HG02678 (cell line): ENCODE data around the gene CLUH.
"Not testable (repeated sequence)": the region's sequence is repeated elsewhere in the genome, so short reads cannot be mapped to it uniquely, and the experiment has no call there.

Experiments
- ATAC-seq: cut with Tn5 transposase; IDR thresholded peaks from one replicate; pipeline ENCODE4 v1.9.1; 2021; ENCODE audit warnings: mild to moderate bottlenecking, moderate library complexity; ENCODE audit not compliant: unreplicated experiment

The CLUH gene

DNA sequence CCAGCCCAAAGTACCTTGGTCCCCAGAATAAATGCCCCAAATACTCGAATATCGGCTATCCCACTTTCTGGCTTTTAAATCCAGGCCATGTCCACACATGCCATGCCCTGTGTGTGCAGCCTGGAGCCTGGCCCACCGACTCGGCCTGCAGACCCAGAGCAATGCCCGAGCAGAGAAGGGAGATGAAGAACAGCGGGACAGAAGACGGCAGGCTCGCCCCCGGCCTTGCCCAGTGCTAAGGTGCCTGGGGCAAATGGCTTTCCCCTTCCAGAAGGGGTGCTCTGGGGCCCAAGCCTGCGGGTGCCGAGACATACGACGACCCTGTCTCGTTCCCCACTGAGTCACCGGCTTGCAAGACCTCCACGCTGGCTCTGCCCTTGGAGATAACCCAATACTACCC lies 8.0 kb downstream of the CLUH start:
- ATAC-seq: no peak

DNA sequence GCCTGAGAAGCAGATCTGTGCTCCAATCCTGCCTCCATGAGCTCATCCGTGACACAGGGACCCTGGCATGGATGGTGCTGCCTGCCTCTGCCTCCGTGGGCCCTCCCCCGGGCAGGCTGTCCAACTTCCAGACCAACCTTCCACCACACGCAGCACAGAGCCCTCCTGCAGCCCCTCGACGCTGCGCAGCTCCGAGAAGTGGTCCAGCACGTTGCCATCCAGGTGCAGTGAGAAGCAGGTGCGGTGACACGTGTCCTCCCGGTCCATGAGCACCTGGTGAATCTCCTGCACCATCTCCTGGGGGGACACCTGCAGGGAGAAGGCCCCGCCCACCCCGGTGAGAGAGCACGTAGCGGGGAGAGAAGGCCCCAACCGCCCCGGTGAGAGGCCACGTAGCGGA lies 8.4 kb downstream of the CLUH start:
- no peak for ATAC-seq

DNA sequence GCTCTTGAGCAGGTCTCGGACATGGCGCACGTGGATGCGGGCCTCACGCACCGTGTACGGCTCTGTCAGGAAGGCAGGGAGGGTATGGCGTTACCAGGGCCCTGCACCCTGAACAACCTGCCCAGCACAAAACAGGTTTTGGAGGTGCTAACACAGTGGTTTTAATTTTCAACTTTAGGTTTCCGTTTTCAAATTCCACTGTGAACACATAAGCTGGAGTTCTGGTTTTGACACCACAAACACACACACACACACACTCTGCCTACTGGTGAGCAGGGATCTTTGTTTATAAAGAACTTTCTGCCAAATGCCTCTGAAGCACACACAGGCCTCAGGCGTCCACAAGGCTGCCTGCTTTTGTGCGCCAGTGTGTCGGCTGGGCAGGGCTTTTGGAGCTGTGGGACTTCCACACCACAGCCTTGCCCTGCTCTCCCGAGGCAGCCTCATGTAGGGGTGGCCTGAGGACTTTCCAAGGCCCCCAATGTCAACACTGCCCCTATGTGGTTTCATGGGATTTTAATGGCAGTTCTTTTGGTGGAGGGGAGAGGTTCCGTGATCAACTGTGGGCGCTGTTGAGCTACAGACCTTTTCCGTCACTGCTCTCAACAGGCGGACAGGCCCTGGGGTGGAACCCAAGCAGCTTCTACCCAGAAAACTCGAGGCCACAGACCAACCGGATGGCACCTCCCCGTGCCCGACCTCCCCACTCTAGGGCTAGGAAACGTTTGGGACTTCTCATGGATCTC lies 9.4 kb downstream of the CLUH start:
- no peak for ATAC-seq

- no peak for ATAC-seq
Observed at GRCh38 chr17:2701161-2701995, 10.2 kb downstream of the CLUH start.

DNA sequence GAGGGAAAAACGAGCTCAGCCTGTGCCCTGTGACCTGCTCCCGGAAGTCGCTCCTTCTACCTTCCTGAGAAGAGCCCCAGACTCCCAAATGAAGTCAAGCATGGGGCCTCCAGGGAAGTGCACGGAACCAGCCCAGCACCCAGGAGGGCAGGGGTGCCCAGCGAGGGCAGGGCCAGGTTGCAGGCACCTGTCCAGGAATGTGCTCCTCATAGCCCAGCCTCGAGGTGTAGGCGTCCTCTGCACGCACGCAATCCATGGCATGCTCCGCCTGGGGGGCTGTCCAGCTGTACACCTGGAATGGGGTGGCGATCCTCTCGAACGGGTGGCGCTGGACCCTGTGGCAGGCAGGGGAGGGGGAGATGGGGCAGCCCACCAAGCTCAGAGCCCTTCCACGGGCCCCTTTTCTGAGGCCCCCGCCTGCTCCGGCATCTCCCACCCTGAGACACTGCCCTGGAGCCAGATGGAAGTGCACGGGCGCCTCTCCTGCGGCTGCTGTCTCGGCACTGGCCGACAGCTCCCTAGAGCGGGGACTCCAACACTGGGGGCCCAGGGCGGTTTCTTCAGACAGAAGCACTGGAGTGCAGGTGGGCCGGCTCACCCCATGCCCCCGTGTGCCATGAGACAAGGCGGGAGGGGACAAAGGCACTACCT lies 10.9 kb downstream of the CLUH start:
- no peak for ATAC-seq

DNA sequence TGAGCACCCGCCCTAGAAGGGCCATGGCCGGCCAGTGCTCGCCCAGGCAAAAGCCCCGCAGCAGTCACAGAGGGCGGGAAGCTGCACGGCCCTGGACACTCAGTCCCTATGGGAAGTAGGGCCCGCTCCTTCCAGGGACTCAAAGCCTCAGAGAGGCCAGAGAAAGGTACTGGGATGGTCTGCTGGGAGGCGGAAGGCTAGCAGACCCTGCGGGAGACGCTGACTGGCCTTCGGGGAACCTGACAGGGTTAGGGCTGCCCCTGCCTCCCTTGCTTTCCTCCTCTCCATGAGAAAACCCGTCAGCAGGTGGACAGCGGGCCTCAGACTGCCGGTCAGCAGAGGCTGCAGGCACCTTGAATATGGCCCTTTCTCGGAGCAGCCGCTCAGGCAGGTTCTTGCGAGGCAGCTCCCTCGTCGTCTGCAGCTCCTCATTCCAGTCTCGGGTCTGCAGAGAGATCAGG lies 11.5 kb downstream of the CLUH start:
- no peak for ATAC-seq

DNA sequence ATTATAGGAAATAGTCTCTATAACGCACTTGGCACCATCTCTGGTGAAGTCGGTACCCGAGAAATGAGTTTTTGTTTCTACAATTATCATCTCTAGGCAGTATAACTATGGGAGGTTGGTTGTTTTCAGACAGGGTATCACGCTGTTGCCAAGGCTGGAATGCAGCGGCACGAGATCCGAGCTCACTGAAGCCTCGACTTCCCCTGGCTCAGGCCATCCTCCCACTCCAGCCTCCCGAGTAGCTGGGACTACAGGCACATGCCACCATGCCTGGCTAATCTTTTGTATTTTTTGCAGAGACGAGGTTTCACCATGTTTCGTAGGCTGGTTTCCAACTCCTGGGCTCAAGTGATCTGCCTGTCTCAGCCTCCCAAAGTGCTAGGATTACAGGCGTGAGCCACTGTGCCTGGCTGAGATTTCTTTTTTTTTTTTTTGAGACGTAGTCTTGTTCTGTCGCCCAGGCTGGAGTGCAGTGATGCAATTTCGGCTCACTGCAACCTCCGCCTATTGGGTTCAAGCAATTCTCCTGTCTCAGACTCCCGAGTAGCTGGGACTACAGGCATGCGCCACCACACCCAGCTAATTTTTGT lies 12.3 kb downstream of the CLUH start:
- ATAC-seq: not testable (repeated sequence)

GRCh38 chr17:2697611-2698162 lies 13.9 kb downstream of the CLUH start:
- ATAC-seq: no peak

GRCh38 chr17:2695961-2696760 lies 15.4 kb downstream of the CLUH start:
- ATAC-seq: no peak

- ATAC-seq: no peak
Observed at GRCh38 chr17:2695243-2695960, 16.2 kb downstream of the CLUH start.

GRCh38 chr17:2694381-2695242 lies 17.0 kb downstream of the CLUH start:
- no peak for ATAC-seq

DNA sequence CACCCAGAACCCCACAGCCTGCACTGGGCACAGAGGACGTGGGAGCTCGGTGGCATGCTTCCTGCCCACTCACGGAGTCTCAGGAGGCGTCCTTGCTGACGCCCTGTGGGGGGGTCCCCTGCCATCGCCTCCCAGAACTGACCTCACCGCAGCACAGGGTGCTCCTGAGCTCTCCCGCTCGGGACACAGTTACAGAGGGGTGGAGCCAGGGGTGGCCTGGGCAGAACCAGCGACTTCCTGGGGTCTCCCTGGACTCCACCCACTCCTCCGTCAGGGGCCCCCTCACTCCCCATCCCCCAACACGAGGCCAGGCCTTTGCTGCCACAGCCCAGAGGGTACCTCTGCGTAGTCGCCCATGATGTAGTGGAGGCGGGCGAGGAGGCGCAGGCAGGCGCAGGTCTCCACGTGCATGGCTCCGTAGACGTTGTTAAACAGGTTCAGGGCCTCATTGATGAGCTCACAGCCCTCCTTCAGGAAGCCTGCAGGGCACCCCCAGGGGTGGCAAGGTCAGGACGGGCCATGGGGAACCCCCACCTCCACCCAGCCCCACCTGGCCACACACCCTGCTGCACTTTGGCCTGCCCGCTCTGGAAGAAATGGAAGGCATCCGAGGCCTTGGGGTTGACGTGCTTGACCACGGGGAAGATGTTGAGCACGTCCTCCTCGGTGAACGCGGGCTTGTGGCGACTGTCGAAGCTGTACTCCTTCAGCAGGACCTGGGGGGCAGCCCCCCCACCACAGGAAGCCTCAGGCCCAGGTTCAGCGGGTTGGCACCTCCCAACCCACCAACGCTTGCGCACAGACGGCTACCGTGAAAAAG lies 17.8 kb downstream of the CLUH start:
- ATAC-seq: no peak

DNA sequence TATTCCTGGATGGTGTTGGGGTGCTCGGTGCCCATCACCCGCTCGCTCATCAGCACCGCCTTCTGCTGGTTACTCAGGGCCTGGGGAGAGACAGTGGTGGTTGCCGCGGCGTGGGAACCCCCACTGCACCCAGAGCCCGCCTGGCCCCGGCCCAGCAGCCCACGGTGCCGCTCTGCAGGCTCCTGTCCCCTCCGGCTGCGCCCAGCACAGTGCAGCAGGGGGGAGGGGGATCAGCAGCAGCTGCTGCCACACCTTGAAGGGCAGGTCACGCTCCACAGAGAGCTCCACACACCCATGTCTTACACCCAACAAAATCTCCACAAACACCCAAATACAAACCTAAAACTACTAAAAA lies 18.8 kb downstream of the CLUH start:
- no peak for ATAC-seq

DNA sequence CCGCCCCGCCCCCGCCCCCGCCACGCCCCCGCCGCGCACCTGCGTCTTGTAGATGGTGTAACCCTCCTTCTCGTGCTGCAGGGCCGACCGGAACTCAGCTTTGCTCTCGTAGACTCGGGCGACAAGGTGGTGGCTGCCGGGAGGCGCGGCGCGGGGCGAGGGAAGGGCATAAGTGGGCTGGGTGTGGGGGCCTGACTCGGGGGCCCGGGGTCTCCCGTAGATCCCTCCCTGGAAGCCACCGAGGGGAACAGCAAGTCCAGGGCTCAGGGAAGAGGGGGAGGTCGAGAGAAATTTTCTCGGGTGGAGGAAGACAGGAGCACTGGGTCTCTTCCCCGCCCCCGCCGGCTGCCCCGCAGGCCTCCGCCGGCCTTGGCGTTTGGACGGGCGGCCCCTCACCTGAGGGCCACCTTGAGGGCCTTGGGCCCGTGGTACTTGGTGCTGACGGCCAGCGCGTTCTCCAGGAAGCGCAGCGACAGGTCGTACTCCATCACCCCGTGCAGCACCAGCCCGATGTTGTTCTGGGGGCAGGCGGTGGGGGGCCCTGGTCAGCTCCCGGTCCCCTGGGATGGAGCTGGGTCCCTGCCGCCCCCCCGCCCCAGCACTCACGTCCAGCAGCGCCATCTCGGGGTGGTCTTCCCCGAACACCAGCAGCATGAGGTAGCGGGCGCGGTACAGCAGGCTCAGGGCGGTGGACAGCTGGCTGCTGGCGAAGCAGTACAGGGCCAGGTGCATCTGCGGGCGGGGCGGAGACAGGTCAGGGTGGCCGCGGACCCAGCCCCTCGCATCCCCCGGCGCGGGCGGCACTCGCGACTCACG lies 19.4 kb downstream of the CLUH start:
- no peak for ATAC-seq

DNA sequence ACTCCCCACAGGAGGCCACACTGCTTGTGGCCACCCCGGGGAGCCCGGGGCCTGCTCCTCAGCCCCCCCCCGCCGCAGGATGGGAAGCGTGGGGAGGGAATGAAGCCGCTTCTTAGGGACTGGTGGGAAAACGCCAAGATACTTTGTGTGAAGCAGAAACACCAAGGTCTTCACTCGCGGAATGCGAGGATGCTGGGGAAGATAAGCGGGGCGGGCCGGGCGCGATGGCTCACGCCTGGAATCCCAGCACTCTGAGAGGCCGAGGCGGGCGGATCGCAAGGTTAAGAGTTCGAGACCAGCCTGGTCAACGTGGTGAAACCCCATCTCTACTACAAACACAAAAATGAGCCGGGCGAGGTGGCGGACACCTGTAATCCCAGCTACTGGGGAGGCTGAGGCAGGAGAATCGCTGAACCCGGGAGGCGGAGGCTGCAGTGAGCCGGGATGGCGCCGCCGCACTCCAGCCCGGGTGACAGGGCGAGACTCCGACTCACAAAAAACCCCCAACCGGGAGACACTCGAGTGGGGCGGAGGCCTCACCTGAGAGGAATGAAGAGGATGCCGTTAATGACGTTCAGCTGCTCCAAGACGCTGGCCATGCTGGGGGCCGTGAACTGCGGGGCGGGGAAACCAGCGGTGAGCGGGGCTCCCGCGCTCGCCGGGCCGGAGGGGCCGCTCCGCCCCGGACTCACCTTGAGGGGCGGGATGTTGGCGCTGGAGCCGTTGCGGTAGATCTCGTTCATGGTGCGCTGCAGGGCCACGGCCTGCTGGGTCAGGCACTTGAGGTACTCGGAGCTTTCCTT lies 20.3 kb downstream of the CLUH start:
- no peak for ATAC-seq
